HG02759 (cell line): ENCODE results near the gene TFDP1.

Experiments used
- ATAC-seq: cut with Tn5 transposase; IDR thresholded peaks from one replicate; pipeline ENCODE4 v1.9.1; 2021; ENCODE audit warnings: mild to moderate bottlenecking, moderate library complexity; ENCODE audit not compliant: unreplicated experiment

TFDP1 gene

GRCh38 chr13:113564331-113565023 is 20.1 kb upstream of the TFDP1 start:
- no peak for ATAC-seq

- no peak for ATAC-seq
These were observed 18.9 kb upstream of the TFDP1 start for GRCh38 chr13:113565526-113566226.

- no peak for ATAC-seq
These were observed 18.4 kb upstream of the TFDP1 start for GRCh38 chr13:113566227-113566561.

GRCh38 chr13:113567681-113568080 is 16.9 kb upstream of the TFDP1 start:
- no peak for ATAC-seq

- no peak for ATAC-seq
These were observed 11.5 kb upstream of the TFDP1 start for GRCh38 chr13:113573065-113573464.

GRCh38 chr13:113576597-113576996 is 8.0 kb upstream of the TFDP1 start:
- no peak for ATAC-seq

GRCh38 chr13:113577881-113578435 is 6.6 kb upstream of the TFDP1 start:
- no peak for ATAC-seq

GRCh38 chr13:113579686-113580085 is 4.9 kb upstream of the TFDP1 start:
- ATAC-seq = no peak

- ATAC-seq = no peak
These were observed 2.7 kb upstream of the TFDP1 start for GRCh38 chr13:113581871-113582270.

GRCh38 chr13:113582841-113583631 is 1.5 kb upstream of the TFDP1 start:
- ATAC-seq = no peak

GRCh38 chr13:113584870-113585671 is 518 bp downstream of the TFDP1 start:
- ATAC-seq = peak; percentile 35

- no peak for ATAC-seq
These were observed 1.3 kb downstream of the TFDP1 start for GRCh38 chr13:113585896-113586295.

- no peak for ATAC-seq
These were observed 2.3 kb downstream of the TFDP1 start for GRCh38 chr13:113586661-113587479.

- no peak for ATAC-seq
These were observed 4.0 kb downstream of the TFDP1 start for GRCh38 chr13:113588394-113589111.

- no peak for ATAC-seq
These were observed 4.9 kb downstream of the TFDP1 start for GRCh38 chr13:113589251-113589960.

GRCh38 chr13:113589961-113590339 is 5.4 kb downstream of the TFDP1 start:
- ATAC-seq = no peak

GRCh38 chr13:113591750-113592149 is 7.2 kb downstream of the TFDP1 start:
- ATAC-seq = no peak

- ATAC-seq = no peak
These were observed 8.0 kb downstream of the TFDP1 start for GRCh38 chr13:113592571-113592970.
